Neural cell (in vitro differentiated cells): ENCODE measurements around the gene ECE1. TPM values are rescaled to one million over a fixed set of nuclear protein-coding genes. Genes with fewer than 3 reads are reported as not detected.

ENCODE experiments used
- H2AFZ ChIP-seq: fragments of 200-600, 300-800 bp; sonication (generic), shearing (Covaris generic); 2 replicates; pipeline ENCODE4 v1.6.0; 2014; ENCODE audit warnings: low read depth, mild to moderate bottlenecking, antibody characterized with exemption, low read length, moderate library complexity
- H3F3A ChIP-seq: fragments of 200-600 bp; shearing (Covaris generic); 2 replicates; pipeline ENCODE4 v1.6.1; 2016; ENCODE audit warnings: mild to moderate bottlenecking, moderate library complexity, mixed read lengths, antibody characterized with exemption, low read length; ENCODE audit not compliant: insufficient read depth, poor library complexity, severe bottlenecking
- H3K27ac ChIP-seq: fragments of 200-600, 300-800 bp; sonication (generic), shearing (Covaris generic); 2 replicates; pipeline ENCODE4 v1.5.1; 2014; ENCODE audit warnings: mild to moderate bottlenecking, low read length, moderate library complexity
- H3K27me3 ChIP-seq: fragments of 300-800, 200-600 bp; sonication (generic), shearing (Covaris generic); 2 replicates; pipeline ENCODE4 v1.6.0; 2014; ENCODE audit warnings: mild to moderate bottlenecking, low read depth, low read length, moderate library complexity; ENCODE audit not compliant: insufficient read depth
- H3K36me3 ChIP-seq: fragments of 300-800, 200-600 bp; sonication (generic), shearing (Covaris generic); 2 replicates; pipeline ENCODE4 v1.5.1; 2014; ENCODE audit warnings: mild to moderate bottlenecking, antibody characterized with exemption, low read length, moderate library complexity; ENCODE audit not compliant: insufficient read depth
- H3K4me2 ChIP-seq: fragments of 300-800, 200-600 bp; sonication (generic), shearing (Covaris generic); 2 replicates; pipeline ENCODE4 v1.6.0; 2014; ENCODE audit warnings: mild to moderate bottlenecking, low read length
- H3K4me3 ChIP-seq: fragments of 300-800, 200-600 bp; sonication (generic), shearing (Covaris generic); 2 replicates; pipeline ENCODE4 v1.5.1; 2014; ENCODE audit warnings: mild to moderate bottlenecking, low read length, moderate library complexity
- H3K79me2 ChIP-seq: fragments of 200-600 bp; shearing (Covaris generic); replicated peaks from 2 replicates; pipeline ENCODE4 v1.6.0; 2014; ENCODE audit warnings: mild to moderate bottlenecking, low read length, moderate library complexity; ENCODE audit not compliant: insufficient read depth
- H3K9ac ChIP-seq: fragments of 300-800, 200-600 bp; sonication (generic), shearing (Covaris generic); 2 replicates; pipeline ENCODE4 v1.6.1; 2016; ENCODE audit warnings: mild to moderate bottlenecking, low read length, mixed read lengths
- H3K9me2 ChIP-seq: fragments of 200-600 bp; shearing (Covaris generic); 2 replicates; pipeline ENCODE4 v1.6.1; 2016; ENCODE audit warnings: mild to moderate bottlenecking, low read length, mixed read lengths; ENCODE audit not compliant: insufficient read depth
- H3K9me3 ChIP-seq: fragments of 200-600, 300-800 bp; sonication (generic), shearing (Covaris generic); 2 replicates; pipeline ENCODE4 v1.6.1; 2016; ENCODE audit warnings: mild to moderate bottlenecking, mixed run types, low read length, moderate library complexity, mixed read lengths
- H4K20me1 ChIP-seq: fragments of 200-600 bp; shearing (Covaris generic); 2 replicates; pipeline ENCODE4 v1.6.1; 2016; ENCODE audit warnings: mild to moderate bottlenecking, mixed run types; ENCODE audit not compliant: insufficient read depth
- EP300 ChIP-seq: fragments of 450-650 bp; conservative IDR thresholded peaks from 2 replicates; pipeline ENCODE4 v1.6.1; 2014; ENCODE audit warnings: antibody characterized with exemption, mild to moderate bottlenecking, moderate library complexity; ENCODE audit not compliant: poor library complexity, severe bottlenecking
- EZH2 ChIP-seq: fragments of 200-600, 300-800 bp; shearing (Covaris generic), sonication (generic); IDR thresholded peaks from 2 replicates; pipeline ENCODE4 v1.6.1; 2014; ENCODE audit warnings: antibody characterized with exemption, low read length, borderline replicate concordance, mild to moderate bottlenecking; ENCODE audit not compliant: insufficient read depth, poor library complexity, severe bottlenecking
- MXI1 ChIP-seq: fragments of 450-650 bp; conservative IDR thresholded peaks from 2 replicates; pipeline ENCODE4 v1.6.1; 2014; ENCODE audit warnings: antibody characterized with exemption, mild to moderate bottlenecking; ENCODE audit not compliant: poor library complexity, severe bottlenecking
- POLR2AphosphoS5 ChIP-seq: IDR thresholded peaks from 2 replicates; pipeline ENCODE4 v1.6.1; 2012
- RAD21 ChIP-seq: fragments of 450-650 bp; conservative IDR thresholded peaks from 2 replicates; pipeline ENCODE4 v1.6.1; 2014; ENCODE audit warnings: antibody characterized with exemption, mild to moderate bottlenecking, moderate library complexity
- SMC3 ChIP-seq: fragments of 450-650 bp; conservative IDR thresholded peaks from 2 replicates; pipeline ENCODE4 v1.6.1; 2014; ENCODE audit warnings: antibody characterized with exemption, mild to moderate bottlenecking, moderate library complexity; ENCODE audit not compliant: poor library complexity
- TAF1 ChIP-seq: IDR thresholded peaks from 2 replicates; pipeline ENCODE4 v1.6.1; 2012; ENCODE audit warnings: low read depth
- polyA plus RNA-seq: library from polyadenylated mRNA; depleted of rRNA; stranded (reverse); fragments of >200 nt; gene quantifications from 2 replicates; pipeline ENCODE4 v1.2.3, GENCODE V29; 2014
- TF ChIP-seq, protein P1 (sequence below): IDR thresholded peaks from 2 replicates; pipeline ENCODE4 v1.6.1; 2012; ENCODE audit warnings: borderline replicate concordance
- TF ChIP-seq, protein P2 (sequence below): fragments of 450-650 bp; IDR thresholded peaks from 2 replicates; pipeline ENCODE4 v1.5.1; 2014; ENCODE audit warnings: antibody characterized with exemption, mild to moderate bottlenecking, moderate library complexity; ENCODE audit not compliant: poor library complexity, severe bottlenecking

ECE1 gene
- polyA plus RNA-seq, 1 donor from 2014 or later, result 7.8 TPM

DNA sequence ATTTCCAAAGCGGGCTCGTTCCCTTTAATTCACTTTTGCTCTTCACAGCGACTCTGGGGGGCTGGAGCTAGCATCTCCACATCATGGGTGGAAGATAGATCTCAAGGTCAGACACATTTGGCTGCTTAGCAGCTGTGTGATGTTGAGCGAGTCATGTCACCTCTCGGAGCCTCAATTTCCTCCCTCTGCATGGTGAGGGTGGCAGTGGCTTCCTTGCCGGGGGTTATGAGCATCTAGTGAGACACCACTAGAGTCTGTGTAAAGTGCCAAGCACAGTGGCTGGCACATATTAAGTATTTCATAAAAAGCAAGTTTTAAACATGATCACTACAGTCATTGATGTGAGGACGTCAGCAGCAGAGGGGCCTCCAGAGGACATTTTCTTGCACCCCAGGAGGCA is 16.9 kb upstream of the ECE1 start:
- Histone ChIP-seq H4K20me1 (no peaks in the 10 kb centered on the region), H3K27ac (no peak overlapping the region), H3K4me2 (no peak overlapping the region), H3F3A (no peaks in the 10 kb centered on the region), H3K27me3 (no peaks in the 10 kb centered on the region), H3K4me3 (no peak overlapping the region), H3K36me3 (no peaks in the 10 kb centered on the region), H3K9me2 (no peaks in the 10 kb centered on the region), H3K9me3 (no peaks in the 10 kb centered on the region), H3K79me2 (no peaks in the 10 kb centered on the region), H3K9ac (no peak overlapping the region), H2AFZ (no peak overlapping the region)
- TF ChIP-seq, protein P1, sequence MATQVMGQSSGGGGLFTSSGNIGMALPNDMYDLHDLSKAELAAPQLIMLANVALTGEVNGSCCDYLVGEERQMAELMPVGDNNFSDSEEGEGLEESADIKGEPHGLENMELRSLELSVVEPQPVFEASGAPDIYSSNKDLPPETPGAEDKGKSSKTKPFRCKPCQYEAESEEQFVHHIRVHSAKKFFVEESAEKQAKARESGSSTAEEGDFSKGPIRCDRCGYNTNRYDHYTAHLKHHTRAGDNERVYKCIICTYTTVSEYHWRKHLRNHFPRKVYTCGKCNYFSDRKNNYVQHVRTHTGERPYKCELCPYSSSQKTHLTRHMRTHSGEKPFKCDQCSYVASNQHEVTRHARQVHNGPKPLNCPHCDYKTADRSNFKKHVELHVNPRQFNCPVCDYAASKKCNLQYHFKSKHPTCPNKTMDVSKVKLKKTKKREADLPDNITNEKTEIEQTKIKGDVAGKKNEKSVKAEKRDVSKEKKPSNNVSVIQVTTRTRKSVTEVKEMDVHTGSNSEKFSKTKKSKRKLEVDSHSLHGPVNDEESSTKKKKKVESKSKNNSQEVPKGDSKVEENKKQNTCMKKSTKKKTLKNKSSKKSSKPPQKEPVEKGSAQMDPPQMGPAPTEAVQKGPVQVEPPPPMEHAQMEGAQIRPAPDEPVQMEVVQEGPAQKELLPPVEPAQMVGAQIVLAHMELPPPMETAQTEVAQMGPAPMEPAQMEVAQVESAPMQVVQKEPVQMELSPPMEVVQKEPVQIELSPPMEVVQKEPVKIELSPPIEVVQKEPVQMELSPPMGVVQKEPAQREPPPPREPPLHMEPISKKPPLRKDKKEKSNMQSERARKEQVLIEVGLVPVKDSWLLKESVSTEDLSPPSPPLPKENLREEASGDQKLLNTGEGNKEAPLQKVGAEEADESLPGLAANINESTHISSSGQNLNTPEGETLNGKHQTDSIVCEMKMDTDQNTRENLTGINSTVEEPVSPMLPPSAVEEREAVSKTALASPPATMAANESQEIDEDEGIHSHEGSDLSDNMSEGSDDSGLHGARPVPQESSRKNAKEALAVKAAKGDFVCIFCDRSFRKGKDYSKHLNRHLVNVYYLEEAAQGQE, result no peak
- TF ChIP-seq, protein P2, sequence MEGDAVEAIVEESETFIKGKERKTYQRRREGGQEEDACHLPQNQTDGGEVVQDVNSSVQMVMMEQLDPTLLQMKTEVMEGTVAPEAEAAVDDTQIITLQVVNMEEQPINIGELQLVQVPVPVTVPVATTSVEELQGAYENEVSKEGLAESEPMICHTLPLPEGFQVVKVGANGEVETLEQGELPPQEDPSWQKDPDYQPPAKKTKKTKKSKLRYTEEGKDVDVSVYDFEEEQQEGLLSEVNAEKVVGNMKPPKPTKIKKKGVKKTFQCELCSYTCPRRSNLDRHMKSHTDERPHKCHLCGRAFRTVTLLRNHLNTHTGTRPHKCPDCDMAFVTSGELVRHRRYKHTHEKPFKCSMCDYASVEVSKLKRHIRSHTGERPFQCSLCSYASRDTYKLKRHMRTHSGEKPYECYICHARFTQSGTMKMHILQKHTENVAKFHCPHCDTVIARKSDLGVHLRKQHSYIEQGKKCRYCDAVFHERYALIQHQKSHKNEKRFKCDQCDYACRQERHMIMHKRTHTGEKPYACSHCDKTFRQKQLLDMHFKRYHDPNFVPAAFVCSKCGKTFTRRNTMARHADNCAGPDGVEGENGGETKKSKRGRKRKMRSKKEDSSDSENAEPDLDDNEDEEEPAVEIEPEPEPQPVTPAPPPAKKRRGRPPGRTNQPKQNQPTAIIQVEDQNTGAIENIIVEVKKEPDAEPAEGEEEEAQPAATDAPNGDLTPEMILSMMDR, result no peak
- TF ChIP-seq POLR2AphosphoS5, result no peak
- TF ChIP-seq TAF1, result no peak
- TF ChIP-seq EZH2, result no peak
- no peak for TF ChIP-seq EP300
- TF ChIP-seq RAD21, result no peak
- no peak for TF ChIP-seq SMC3
- TF ChIP-seq MXI1, result no peak

DNA sequence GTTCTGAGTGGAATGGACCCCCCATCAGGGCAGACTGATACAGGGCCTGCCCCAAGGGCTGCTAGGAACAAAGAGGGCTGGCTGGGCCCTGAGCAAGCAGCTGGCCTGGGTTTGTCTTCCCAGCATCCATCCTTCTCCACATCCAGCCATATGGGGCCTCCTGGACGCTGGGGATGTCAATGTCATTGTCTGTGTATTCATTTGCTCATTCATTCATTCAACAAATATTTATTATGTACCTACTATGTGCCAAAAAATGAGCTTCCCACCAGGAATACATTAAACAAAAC is 15.6 kb upstream of the ECE1 start:
- Histone ChIP-seq H4K20me1 (no peaks in the 10 kb centered on the region), H3K27ac (no peak overlapping the region), H3K27me3 (no peaks in the 10 kb centered on the region), H3F3A (no peaks in the 10 kb centered on the region), H3K4me2 (no peak overlapping the region), H3K4me3 (no peak overlapping the region), H3K79me2 (no peaks in the 10 kb centered on the region), H2AFZ (no peak overlapping the region), H3K9ac (no peak overlapping the region), H3K9me2 (no peaks in the 10 kb centered on the region), H3K36me3 (no peaks in the 10 kb centered on the region), H3K9me3 (no peaks in the 10 kb centered on the region)
- TF ChIP-seq TAF1 (no peak), SMC3 (no peak), POLR2AphosphoS5 (no peak), EP300 (no peak), EZH2 (no peak), RAD21 (no peak), MXI1 (no peak)
- TF ChIP-seq, protein P1, result no peak
- TF ChIP-seq, protein P2, result no peak
